Kidney (tissue), 14 donors: Measurements from ENCODE around the gene DISC1. TPM values are rescaled to one million over a fixed set of nuclear protein-coding genes. Genes with fewer than 3 reads are reported as not detected.
"Not testable (repeated sequence)": the region's sequence is repeated elsewhere in the genome, so short reads cannot be mapped to it uniquely, and the experiment has no call there.

Source experiments
- DNase-seq, 5 donors: peaks; one replicate each; pipeline ENCODE4 v3.0.0-alpha.2; 2013 to 2020
- FAIRE-seq: peaks from 2 replicates; lab custom pipeline; 2012; peaks lifted over from hg19 to GRCh38; lab: Jason Lieb, UNC
- H3K27ac ChIP-seq, 2 donors: one replicate each; pipeline ENCODE4 v1.7.0; 2013; ENCODE audit warnings: low read depth in 2 of 2, low read length in 2 of 2, inconsistent platforms in 1 of 2
- H3K27me3 ChIP-seq: one replicate; pipeline ENCODE4 v1.7.1; 2013; ENCODE audit warnings: low read length, inconsistent platforms; ENCODE audit not compliant: control insufficient read depth, insufficient read depth
- H3K36me3 ChIP-seq, 3 donors: one replicate each; pipeline versions ENCODE4 v1.7.0 to v1.7.1; 2013; ENCODE audit warnings: low read length in 3 of 3, control low read depth in 1 of 3, inconsistent platforms in 1 of 3; ENCODE audit not compliant: insufficient read depth in 3 of 3, control insufficient read depth in 2 of 3
- H3K4me1 ChIP-seq, 3 donors: one replicate each; pipeline versions ENCODE4 v1.7.0 to v1.7.1; 2013; ENCODE audit warnings: low read length in 3 of 3, inconsistent platforms in 1 of 3, low read depth in 1 of 3; ENCODE audit not compliant: control insufficient read depth in 2 of 3, insufficient read depth in 2 of 3
- H3K4me3 ChIP-seq, 3 donors: one replicate each; pipeline versions ENCODE4 v1.7.0 to v1.8.1; 2013; ENCODE audit warnings: low read length in 3 of 3, control low read depth in 1 of 3, inconsistent platforms in 1 of 3
- H3K9ac ChIP-seq, 3 donors: one replicate each; pipeline versions ENCODE4 v1.7.0 to v1.7.1; 2013; ENCODE audit warnings: low read length in 3 of 3, control low read depth in 1 of 3, inconsistent platforms in 1 of 3
- H3K9me3 ChIP-seq, 3 donors: one replicate each; pipeline versions ENCODE4 v1.7.0 to v1.7.1; 2013; ENCODE audit warnings: low read length in 3 of 3, control low read depth in 1 of 3, inconsistent platforms in 1 of 3; ENCODE audit not compliant: control insufficient read depth in 2 of 3, insufficient read depth in 1 of 3
- intact Hi-C: fragments of 100-400 bp; cut with DNase I; formaldehyde crosslinking; loops from one replicate; pipeline ENCODE4 v1.11.1; 2022
- polyA plus RNA-seq: library from polyadenylated mRNA; stranded (reverse); fragments of 350-450 nt; fragmentation: Illumina TruSeq; extraction: RNeasy Lipid Tissue Mini Kit (QIAGEN cat#74804); gene quantifications from one replicate; pipeline ENCODE4 v1.2.3, GENCODE V29; 2014; ENCODE audit warnings: low read depth, low replicate concordance; ENCODE audit not compliant: insufficient read depth
- total RNA-seq: library from RNA; stranded (reverse); fragmentation: NEBNext Ultra II Directional; extraction: Animal tissue kit (Norgen Biotek cat#: 25700); gene quantifications from one replicate; pipeline ENCODE4 v1.2.1, GENCODE V29; 2021
- TF ChIP-seq, protein P1 (sequence below): IDR thresholded peaks from 3 replicates; pipeline ENCODE4 v1.5.1; 2012; ENCODE audit warnings: mild to moderate bottlenecking, moderate library complexity, borderline replicate concordance; ENCODE audit not compliant: insufficient read depth; ENCODE audit errors: extremely low read depth
- donor health status: control.
- donor health status: control.
- donor health status: control.
- donor health status: control.
- donor health status: control.
- donor health status: DM: yes; HTN: yes; CAD: no.
- donor health status: Normal renal cell carcinoma (clear cell type).

DISC1 gene
- total and polyA plus RNA-seq, 2 donors from 2014 or later: 0.80 to 15.9 TPM

DNA sequence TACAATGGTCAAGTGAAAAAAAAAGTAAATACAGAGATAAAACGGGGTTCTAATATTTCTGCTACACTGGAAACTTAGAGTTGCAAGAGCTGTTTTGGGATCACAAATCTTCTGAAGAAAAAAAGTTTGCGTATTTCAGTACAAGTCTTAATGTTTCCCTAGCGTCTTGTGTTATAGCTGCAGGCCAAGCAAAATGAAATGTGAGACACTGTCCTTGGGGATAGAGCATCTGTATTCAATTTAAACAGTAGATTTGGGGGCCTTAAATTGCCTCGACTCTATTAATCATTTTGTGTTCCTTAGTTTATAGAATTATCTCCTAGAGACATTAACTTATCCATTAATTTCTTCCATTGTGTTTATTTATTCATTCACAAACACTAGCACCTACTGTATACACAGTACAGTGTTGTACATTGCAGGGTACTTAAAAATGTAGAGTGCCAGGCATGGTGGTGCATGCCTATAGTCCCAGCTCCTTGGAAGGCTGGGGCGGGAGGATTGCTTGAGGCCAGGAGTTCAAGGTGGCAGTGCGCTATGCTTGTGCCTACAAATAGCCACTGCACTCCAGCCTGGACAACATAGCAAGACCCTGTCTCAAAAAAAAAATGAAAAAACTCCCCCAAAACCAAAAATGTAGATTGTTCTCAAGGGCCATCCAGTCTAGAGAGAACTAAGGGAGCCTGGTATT is 7.9 kb downstream of the DISC1 start:
- no peak overlapping the region for H3K4me3 ChIP-seq
- H3K27ac ChIP-seq: no peak overlapping the region
- no peaks in the 10 kb centered on the region for H3K4me1 ChIP-seq
- intact Hi-C loops: no loop called here
- TF ChIP-seq, protein P1, sequence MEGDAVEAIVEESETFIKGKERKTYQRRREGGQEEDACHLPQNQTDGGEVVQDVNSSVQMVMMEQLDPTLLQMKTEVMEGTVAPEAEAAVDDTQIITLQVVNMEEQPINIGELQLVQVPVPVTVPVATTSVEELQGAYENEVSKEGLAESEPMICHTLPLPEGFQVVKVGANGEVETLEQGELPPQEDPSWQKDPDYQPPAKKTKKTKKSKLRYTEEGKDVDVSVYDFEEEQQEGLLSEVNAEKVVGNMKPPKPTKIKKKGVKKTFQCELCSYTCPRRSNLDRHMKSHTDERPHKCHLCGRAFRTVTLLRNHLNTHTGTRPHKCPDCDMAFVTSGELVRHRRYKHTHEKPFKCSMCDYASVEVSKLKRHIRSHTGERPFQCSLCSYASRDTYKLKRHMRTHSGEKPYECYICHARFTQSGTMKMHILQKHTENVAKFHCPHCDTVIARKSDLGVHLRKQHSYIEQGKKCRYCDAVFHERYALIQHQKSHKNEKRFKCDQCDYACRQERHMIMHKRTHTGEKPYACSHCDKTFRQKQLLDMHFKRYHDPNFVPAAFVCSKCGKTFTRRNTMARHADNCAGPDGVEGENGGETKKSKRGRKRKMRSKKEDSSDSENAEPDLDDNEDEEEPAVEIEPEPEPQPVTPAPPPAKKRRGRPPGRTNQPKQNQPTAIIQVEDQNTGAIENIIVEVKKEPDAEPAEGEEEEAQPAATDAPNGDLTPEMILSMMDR: no peak
- H3K27me3 ChIP-seq: no peaks in the 10 kb centered on the region
- no peaks in the 10 kb centered on the region for H3K9me3 ChIP-seq
- no peak overlapping the region for H3K9ac ChIP-seq
- DNase-seq (peak in 2 of 5 donors; percentile 7 to 62), FAIRE-seq (no peak)
- H3K36me3 ChIP-seq: no peaks in the 10 kb centered on the region

DNA sequence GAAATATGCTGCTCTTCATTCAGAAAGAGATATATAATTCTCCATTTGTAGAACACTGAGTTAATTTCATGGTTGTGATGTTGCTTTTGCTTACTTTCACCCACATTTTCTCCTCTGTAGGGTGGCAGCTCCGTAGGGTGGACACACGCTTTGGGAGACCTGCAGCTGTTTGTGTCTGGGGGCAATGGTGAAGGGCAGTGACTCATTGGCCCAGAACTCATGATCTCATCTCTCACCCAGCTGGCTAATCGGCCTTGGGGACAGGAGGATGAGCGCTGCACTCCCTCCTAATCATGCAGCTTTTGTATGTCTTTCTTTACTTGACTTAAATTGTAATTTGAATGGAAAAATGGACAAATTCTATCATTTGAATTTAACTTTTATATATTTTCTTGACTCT is 9.6 kb downstream of the DISC1 start:
- TF ChIP-seq, protein P1: no peak
- no peak overlapping the region for H3K4me3 ChIP-seq
- no peak overlapping the region for H3K9ac ChIP-seq
- H3K4me1 ChIP-seq: no peaks in the 10 kb centered on the region
- H3K36me3 ChIP-seq: no peaks in the 10 kb centered on the region
- no peak for FAIRE-seq
- no peaks in the 10 kb centered on the region for H3K27me3 ChIP-seq
- no peaks in the 10 kb centered on the region for H3K9me3 ChIP-seq
- intact Hi-C loops: no loop called here
- no peak for DNase-seq
- no peak overlapping the region for H3K27ac ChIP-seq

DNA sequence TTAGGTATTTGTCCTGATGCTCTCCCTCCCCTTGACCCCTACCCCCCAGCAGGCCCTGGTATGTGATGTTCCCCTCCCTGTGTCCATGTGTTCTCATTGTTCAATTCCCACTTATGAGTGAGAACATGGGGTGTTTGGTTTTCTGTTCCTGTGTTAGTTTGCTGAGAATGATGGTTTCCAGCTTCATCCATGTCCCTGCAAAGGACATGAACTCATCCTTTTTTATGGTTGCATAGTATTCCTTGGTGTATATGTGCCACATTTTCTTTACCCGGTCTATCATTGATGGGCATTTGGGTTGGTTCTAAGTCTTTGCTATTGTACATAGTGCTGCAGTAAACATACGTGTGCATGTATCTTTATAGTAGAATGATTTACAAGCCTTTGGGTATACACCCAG is 10.3 kb downstream of the DISC1 start:
- FAIRE-seq, H3K4me3 ChIP-seq, H3K9me3 ChIP-seq, H3K4me1 ChIP-seq, DNase-seq, intact Hi-C loops, H3K27ac ChIP-seq, H3K36me3 ChIP-seq, H3K9ac ChIP-seq, H3K27me3 ChIP-seq: not testable (repeated sequence)

DNA sequence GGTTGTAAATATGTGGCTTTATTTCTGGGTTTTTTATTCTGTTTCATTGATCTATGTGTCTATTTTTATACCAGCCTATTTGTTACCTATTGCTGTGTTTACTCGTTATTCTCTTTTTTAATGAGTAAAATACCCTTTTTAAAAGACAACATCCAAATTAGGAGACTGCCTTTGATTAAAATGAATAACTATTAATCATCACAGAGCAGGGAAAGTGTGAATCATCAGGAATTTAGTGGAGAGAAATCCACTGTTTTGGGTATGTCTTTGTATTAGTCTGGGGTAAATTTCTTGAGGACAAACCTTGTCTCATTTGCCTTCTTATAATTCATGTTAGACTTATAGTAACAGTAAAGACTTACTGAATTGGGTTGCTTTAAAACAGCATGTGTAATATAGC is 12.1 kb downstream of the DISC1 start:
- TF ChIP-seq, protein P1: no peak
- DNase-seq (no peak), FAIRE-seq (no peak)
- no peak overlapping the region for H3K27ac ChIP-seq
- H3K36me3 ChIP-seq: no peaks in the 10 kb centered on the region
- H3K27me3 ChIP-seq: no peaks in the 10 kb centered on the region
- H3K4me1 ChIP-seq: no peaks in the 10 kb centered on the region
- no peaks in the 10 kb centered on the region for H3K9me3 ChIP-seq
- no peak overlapping the region for H3K9ac ChIP-seq
- intact Hi-C loops: no loop called here
- H3K4me3 ChIP-seq: no peak overlapping the region
